Measurements from ENCODE around the gene GRIA4.

DNA sequence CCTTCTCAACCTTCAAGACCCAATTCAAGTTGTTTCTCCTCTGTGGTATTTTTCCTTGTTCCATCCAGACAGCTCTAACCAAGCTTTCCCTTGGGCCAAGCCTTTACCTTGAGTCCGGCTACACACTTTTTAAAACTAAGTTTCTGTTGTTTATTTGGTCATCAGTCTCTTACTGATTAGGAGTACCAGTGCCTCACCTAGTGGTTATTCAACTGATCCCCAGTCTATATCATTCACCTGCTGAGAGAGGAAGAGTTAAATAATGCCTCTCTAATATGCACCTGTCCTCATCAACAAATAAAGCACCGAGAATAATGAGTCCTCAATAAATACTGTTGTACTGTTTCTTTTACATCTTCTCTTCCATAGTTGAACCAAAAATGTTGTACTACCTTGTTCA is 251.4 kb downstream of the GRIA4 start:
- TF ChIP-seq ZNF23 (tag by site-specific recombination; IDR thresholded peaks at IDR 0.05; ENCODE audit: borderline replicate concordance) (no peak), ZNF274 (IDR thresholded peaks at IDR 0.05; ENCODE audit: low read length) (no peak), ZNF274 (tag by site-specific recombination; IDR thresholded peaks at IDR 0.05; ENCODE audit: borderline replicate concordance) (no peak)
- TF ChIP-seq, protein P1, sequence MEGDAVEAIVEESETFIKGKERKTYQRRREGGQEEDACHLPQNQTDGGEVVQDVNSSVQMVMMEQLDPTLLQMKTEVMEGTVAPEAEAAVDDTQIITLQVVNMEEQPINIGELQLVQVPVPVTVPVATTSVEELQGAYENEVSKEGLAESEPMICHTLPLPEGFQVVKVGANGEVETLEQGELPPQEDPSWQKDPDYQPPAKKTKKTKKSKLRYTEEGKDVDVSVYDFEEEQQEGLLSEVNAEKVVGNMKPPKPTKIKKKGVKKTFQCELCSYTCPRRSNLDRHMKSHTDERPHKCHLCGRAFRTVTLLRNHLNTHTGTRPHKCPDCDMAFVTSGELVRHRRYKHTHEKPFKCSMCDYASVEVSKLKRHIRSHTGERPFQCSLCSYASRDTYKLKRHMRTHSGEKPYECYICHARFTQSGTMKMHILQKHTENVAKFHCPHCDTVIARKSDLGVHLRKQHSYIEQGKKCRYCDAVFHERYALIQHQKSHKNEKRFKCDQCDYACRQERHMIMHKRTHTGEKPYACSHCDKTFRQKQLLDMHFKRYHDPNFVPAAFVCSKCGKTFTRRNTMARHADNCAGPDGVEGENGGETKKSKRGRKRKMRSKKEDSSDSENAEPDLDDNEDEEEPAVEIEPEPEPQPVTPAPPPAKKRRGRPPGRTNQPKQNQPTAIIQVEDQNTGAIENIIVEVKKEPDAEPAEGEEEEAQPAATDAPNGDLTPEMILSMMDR (tag by site-specific recombination; IDR thresholded peaks at IDR 0.05) = no peak

Measured in HEK293 (cell line).